ENCODE results near the gene RSU1. TPM values are rescaled to one million over a fixed set of nuclear protein-coding genes. Genes with fewer than 3 reads are reported as not detected.

RSU1 gene
- total RNA-seq, 1 donor from 2014 or later = 81.6 TPM

DNA sequence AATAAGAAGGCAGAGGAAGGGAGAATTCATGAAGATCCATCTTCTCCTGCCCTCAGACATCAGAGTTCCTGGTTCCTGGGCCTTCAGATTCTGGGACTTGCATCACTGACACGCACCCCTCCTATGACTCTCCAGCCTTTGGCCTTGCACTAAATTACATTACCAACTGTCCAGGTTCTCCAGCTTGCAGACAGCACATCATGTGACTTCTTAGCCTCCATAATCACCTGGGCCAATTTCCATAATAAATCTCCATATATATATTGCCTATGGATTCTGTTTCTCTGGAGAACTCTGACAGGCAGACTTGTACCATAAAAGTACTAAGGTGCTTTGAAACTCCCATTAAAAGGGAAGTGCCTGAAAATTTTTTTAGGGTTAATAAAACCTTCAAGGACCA lies 23.2 kb downstream of the RSU1 start:
- Histone ChIP-seq H3K4me1 (no peaks in the 10 kb centered on the region), H3K27ac (no peak overlapping the region), H3K36me3 (no peaks in the 10 kb centered on the region), H3K9me3 (no peaks in the 10 kb centered on the region), H3K4me3 (no peak overlapping the region), H3K27me3 (ENCODE audit: low read depth) (no peaks in the 10 kb centered on the region)
- intact Hi-C loops (cut with DNase I) = no loop called here
- TF ChIP-seq, protein P1, sequence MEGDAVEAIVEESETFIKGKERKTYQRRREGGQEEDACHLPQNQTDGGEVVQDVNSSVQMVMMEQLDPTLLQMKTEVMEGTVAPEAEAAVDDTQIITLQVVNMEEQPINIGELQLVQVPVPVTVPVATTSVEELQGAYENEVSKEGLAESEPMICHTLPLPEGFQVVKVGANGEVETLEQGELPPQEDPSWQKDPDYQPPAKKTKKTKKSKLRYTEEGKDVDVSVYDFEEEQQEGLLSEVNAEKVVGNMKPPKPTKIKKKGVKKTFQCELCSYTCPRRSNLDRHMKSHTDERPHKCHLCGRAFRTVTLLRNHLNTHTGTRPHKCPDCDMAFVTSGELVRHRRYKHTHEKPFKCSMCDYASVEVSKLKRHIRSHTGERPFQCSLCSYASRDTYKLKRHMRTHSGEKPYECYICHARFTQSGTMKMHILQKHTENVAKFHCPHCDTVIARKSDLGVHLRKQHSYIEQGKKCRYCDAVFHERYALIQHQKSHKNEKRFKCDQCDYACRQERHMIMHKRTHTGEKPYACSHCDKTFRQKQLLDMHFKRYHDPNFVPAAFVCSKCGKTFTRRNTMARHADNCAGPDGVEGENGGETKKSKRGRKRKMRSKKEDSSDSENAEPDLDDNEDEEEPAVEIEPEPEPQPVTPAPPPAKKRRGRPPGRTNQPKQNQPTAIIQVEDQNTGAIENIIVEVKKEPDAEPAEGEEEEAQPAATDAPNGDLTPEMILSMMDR (IDR thresholded peaks at IDR 0.05) = no peak
- DNase-seq (no peak), ATAC-seq (no peak)

DNA sequence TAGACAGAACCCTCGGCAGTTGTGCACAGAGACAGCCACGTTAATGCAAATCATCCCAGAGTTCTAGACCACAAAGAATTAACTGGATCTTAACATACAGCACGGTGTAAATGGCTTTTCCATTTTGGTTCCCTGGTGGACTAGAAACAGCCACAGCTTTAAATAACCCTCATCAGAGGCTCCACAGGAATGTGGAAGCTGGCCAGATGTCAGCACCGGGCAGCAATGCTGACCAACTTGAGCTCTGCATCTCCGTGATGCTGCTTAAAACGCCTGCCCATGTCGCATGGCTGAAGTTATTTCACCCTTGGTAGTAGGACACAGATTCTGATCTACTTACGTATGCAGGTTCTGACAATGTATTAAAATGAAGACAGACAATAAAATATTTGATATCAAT lies 24.5 kb downstream of the RSU1 start:
- TF ChIP-seq, protein P1 (IDR thresholded peaks at IDR 0.05) = no peak
- H3K27me3 ChIP-seq (ENCODE audit: low read depth) = no peaks in the 10 kb centered on the region
- no peaks in the 10 kb centered on the region for H3K36me3 ChIP-seq
- no peak overlapping the region for H3K4me3 ChIP-seq
- no peak overlapping the region for H3K27ac ChIP-seq
- H3K4me1 ChIP-seq = no peaks in the 10 kb centered on the region
- no peaks in the 10 kb centered on the region for H3K9me3 ChIP-seq
- no peak for ATAC-seq
- intact Hi-C loops (cut with DNase I) = no loop called here
- DNase-seq = no peak

DNA sequence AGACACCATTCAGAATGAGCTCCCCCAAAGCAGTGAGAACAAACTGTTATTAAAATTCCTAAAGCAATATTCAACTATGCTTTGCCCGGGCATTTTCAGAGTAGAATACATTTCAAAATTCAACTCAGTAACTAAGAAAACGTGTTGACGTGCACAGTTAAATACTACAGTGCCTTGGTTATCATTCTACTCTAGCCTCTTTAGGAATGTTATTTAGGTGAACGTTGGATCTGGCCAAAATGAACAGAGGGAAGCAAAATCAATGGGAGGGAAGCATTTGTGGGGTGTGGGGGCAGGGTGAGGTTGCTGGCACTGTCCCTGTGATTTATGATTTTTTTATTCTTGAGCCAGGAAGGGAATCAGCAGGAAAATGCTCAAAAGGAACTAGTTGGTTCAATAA lies 27.5 kb downstream of the RSU1 start:
- no peaks in the 10 kb centered on the region for H3K9me3 ChIP-seq
- H3K4me3 ChIP-seq = no peak overlapping the region
- TF ChIP-seq, protein P1 (IDR thresholded peaks at IDR 0.05) = no peak
- H3K27ac ChIP-seq = no peak overlapping the region
- H3K36me3 ChIP-seq = no peaks in the 10 kb centered on the region
- intact Hi-C loops (cut with DNase I) = no loop called here
- ATAC-seq (no peak), DNase-seq (no peak)
- H3K4me1 ChIP-seq = no peaks in the 10 kb centered on the region
- no peaks in the 10 kb centered on the region for H3K27me3 ChIP-seq (ENCODE audit: low read depth)

DNA sequence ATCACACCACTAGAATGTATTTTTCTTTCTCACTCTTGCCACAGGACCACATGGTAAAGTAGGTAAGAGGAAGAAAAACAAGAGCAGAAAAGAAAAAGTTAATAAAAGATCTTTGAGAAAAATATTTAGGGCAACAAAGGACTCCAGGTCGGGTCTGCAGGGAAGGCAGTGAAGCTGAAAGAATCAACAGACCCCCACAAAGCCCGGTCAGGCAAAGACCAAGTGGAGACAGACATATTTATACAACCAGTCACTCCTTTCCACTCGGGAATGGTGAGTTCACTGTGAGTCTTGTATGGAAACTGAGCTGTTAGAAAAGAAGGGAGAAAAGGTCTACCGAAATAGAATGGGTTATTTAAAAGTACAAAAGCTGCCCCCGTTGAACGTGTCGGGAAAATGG lies 28.0 kb downstream of the RSU1 start:
- ATAC-seq = no peak
- intact Hi-C loops (cut with DNase I) = no loop called here
- Histone ChIP-seq H3K36me3 (no peaks in the 10 kb centered on the region), H3K27me3 (ENCODE audit: low read depth) (no peaks in the 10 kb centered on the region), H3K4me1 (no peaks in the 10 kb centered on the region), H3K27ac (no peak overlapping the region), H3K9me3 (no peaks in the 10 kb centered on the region), H3K4me3 (no peak overlapping the region)
- DNase-seq = no peak
- TF ChIP-seq, protein P1 (IDR thresholded peaks at IDR 0.05) = no peak

DNA sequence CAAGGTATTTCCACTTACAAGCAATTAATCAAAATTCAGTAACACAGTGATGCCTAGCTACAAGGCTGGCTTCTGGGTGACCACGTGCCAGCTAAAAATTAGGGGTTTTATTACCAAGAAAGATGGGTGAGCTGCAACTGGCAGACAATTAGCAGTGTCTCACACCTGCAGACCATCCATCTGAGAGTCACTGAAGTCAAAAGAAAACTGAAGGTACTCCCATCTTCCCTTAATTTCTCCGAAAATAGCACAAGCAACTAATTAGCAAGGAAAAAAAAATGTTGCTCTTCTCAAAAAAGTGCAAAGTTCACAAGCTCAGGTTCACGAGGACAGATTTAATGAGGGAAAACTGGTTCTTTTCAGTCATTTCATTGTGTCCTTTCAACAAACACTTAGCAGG lies 28.4 kb downstream of the RSU1 start:
- no peak for DNase-seq
- no peak for ATAC-seq
- TF ChIP-seq, protein P1 (IDR thresholded peaks at IDR 0.05) = no peak
- H3K4me3 ChIP-seq = no peak overlapping the region
- no peak overlapping the region for H3K27ac ChIP-seq
- intact Hi-C loops (cut with DNase I) = no loop called here
- H3K4me1 ChIP-seq = no peaks in the 10 kb centered on the region
- no peaks in the 10 kb centered on the region for H3K9me3 ChIP-seq
- no peaks in the 10 kb centered on the region for H3K36me3 ChIP-seq
- H3K27me3 ChIP-seq (ENCODE audit: low read depth) = no peaks in the 10 kb centered on the region

DNA sequence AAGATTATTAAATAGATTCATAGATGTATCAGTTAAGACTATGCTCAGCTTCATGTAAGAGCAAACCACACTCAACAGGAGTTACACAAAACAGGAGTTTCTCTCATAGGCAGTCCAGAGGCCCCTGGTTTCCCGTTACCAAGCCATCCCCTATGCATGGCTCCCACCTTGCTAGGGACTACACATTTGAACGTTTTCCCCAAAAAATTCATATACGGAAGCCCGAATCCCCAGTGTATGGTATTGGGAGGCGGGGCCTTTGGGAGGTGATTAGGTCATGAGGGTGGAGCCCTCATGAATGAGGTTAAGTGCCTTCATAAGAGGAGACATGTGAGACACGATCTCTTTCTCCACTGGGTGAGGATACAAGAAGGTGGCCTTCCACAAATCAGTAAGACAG lies 29.1 kb downstream of the RSU1 start:
- DNase-seq (no peak), ATAC-seq (no peak)
- Histone ChIP-seq H3K4me3 (no peak overlapping the region), H3K36me3 (no peaks in the 10 kb centered on the region), H3K9me3 (no peaks in the 10 kb centered on the region), H3K27me3 (ENCODE audit: low read depth) (no peaks in the 10 kb centered on the region), H3K4me1 (no peaks in the 10 kb centered on the region), H3K27ac (no peak overlapping the region)
- TF ChIP-seq, protein P1 (IDR thresholded peaks at IDR 0.05) = no peak
- intact Hi-C loops (cut with DNase I) = no loop called here
